ENCODE results near the gene PHRF1.
A peak's percentile ranks its signal among the peaks of the same experiment; 100 is the strongest.

Gene PHRF1, protein sequence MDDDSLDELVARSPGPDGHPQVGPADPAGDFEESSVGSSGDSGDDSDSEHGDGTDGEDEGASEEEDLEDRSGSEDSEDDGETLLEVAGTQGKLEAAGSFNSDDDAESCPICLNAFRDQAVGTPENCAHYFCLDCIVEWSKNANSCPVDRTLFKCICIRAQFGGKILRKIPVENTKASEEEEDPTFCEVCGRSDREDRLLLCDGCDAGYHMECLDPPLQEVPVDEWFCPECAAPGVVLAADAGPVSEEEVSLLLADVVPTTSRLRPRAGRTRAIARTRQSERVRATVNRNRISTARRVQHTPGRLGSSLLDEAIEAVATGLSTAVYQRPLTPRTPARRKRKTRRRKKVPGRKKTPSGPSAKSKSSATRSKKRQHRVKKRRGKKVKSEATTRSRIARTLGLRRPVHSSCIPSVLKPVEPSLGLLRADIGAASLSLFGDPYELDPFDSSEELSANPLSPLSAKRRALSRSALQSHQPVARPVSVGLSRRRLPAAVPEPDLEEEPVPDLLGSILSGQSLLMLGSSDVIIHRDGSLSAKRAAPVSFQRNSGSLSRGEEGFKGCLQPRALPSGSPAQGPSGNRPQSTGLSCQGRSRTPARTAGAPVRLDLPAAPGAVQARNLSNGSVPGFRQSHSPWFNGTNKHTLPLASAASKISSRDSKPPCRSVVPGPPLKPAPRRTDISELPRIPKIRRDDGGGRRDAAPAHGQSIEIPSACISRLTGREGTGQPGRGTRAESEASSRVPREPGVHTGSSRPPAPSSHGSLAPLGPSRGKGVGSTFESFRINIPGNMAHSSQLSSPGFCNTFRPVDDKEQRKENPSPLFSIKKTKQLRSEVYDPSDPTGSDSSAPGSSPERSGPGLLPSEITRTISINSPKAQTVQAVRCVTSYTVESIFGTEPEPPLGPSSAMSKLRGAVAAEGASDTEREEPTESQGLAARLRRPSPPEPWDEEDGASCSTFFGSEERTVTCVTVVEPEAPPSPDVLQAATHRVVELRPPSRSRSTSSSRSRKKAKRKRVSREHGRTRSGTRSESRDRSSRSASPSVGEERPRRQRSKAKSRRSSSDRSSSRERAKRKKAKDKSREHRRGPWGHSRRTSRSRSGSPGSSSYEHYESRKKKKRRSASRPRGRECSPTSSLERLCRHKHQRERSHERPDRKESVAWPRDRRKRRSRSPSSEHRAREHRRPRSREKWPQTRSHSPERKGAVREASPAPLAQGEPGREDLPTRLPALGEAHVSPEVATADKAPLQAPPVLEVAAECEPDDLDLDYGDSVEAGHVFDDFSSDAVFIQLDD (N-terminal part only)

DNA sequence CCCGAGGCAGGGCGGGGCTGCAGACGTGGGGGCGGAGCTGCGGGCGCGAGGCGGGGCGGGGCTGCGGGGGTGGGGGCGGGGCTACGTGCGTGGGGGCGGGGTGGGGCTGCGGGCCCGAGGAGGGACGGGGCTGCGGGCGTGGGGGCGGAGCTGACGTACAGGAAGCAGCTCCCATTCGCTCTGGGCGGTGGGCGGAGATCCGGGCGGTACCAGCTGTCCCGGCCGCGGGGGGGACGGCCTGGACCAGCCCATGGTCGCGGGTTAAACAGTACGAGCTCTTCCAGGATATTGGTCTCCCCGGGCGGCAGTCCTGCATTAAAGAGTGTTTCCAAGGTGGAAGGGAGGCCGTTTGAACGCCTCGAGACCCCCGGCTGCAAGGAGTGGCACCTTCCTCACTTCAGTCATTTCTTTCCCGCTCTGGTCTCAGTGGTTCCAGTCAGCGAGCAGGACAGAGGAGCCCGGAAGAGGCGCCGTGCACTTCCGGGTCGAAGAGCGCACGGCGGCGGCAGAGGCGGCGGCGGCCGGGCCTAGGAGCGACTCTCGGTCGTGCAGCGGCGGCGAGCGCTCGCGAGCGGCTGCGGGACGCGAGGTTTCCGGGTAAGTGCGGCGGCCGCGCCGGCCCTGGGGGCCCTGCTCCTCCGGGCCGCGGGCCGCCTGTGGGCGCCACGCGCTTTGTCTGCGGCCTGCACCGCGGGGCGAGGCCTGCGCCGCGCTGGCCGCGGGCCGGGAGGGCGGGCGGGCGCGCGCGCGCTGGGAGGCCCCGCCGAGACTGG lies at the start of gene PHRF1:
PHRF1 (plus strand) TSS at position 475 of the 773 bp plus-strand sequence. CDS start 5,043 bp downstream, outside the sequence.
- DNase-seq (ENCODE audit: low read depth in 2 of 2), result peak; percentile 92 to 97

DNA sequence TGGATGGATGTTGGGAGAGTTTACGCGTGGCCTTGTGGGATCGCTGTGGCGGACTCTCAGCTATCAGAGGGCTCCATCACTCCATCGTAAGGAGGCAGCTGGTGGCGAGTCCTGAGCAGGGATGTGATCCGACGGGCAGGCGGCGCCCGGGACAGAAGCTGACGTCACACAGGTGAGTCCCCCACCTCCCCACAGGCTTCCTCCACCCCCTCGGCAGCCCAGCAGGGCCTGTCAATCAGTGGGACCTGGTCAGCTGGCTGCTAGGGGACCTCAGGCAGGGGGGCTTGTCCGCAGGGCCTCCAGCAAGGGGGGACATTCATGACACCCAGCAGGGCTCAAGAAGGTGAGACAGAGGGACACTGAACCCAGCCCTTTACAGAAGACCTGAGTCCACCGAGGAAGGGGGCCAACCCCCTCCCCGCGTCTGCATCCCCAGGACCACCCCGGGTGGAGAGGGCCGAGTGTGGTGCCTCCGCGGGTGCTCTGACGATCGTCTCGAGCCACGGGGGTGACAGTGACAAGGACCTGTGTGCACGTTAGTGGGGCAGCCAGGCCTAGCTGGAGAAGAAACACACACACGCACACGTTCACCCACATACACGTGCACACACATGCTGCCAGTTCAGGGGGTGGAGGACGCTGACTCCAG lies 48.0 kb upstream of the PHRF1 start:
- DNase-seq (ENCODE audit: low read depth in 2 of 2), result no peak

DNA sequence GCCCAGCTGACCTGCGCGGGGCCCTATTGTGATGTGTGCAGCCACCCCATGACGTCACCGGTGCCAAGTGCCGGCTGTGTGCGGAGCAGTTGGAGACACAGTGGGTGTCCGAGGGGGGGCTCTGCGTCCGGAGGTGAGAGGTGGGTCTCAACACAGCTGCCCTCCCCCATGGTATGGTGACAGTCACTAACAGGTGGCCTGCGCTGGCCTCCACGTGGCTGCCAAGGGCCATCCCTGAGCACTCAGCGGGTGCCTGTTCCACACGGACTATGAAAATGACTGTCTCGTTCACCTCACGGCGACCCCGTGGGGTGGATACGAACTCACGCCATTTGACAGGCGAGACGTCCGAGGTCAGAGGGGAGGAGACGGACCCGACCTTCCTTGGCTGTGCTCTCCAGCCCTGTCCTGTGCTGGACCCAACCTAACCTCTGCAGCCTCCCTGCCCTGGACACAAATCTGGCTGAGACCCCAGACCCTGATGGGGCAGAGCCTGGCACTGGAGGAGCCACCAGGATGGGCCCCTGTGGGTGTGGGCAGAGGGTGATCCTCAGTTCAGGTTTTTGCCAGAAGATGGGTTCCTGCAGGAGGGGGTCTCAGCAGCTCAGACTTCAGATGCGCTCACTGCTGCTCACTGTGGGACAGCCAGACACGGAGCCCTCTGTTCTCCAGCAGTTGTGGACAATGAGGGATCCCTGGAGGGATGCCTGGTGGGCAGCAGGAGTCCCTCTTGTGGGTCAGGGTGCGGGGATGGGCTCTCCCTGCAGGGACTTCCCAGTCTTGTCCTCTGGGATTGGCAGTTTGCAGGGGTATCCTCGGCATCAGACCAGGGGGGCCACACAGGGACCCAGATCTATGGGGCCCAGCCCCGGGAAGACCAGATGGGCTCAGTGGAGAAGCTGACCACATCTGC lies 47.2 kb upstream of the PHRF1 start:
- DNase-seq (ENCODE audit: low read depth in 2 of 2), result no peak

DNA sequence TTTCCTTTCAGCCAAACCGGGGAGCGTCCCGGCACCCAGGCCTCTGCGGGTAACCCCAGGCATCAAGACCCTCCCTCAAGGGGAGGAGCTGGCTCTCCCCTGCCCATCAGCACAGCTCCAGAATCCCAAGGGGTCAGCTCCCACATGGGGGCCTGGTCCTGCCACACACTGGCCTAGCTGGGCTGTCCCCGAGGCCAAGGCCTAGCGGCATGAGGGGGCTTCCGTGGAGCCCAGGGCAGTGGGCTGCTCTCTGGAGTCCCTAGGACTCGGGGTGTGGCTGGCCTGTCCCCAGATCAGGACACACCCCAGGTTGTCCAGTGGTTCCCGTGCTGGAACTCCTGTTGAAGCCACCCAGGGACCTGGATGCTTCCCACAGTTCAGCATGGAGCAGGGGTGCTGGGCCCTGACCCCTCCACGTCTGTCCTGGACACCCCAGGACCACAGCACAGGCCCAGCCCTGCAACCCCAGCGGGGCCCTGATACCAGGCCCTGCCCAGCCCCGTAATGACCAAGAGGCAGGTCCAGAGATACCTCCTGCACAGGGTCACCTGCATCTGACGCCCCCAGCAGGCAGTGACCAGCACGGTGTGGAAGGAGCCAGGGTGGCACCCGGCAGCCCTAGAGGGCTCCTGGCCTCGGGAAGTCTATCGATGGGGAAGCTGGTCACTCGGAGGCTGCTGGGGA lies 46.4 kb upstream of the PHRF1 start:
- DNase-seq (ENCODE audit: low read depth in 2 of 2), result no peak

DNA sequence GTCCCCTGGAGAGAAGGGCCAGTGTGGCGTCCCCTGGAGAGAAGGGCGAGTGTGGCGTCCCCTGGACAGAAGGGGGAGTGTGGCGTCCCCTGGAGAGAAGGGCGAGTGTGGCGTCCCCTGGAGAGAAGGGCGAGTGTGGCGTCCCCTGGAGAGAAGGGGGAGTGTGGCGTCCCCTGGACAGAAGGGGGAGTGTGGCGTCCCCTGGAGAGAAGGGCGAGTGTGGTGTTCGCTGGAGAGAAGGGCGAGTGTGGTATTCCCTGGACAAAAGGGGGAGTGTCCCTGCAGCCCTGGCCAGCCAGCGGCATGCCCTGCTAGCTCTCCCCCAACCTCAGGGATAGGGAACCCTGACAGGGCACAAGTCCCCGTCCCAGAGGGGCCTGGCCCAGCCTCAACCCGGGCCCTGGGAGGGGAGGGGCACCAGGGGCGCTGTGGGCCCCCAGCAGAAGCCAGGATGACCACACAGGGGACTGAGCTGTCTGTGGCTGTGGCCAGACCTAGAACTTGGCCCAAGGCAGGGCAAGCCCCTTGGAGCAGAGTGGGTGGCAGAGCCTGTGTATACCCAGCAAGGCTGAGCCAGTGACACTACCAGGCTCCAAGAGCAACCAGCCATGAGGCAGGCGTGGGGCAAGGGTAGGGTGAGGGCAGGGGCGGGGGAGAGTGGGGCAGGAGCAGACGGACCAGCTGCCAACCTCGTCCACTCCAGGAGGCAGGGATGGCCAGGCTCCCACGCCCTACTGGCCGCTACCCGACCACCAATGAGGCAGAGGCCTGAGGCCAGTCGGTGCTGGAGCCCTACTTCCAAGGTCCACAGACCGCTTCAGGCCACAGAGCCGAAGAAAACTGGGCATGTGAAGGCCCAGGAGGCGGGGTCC lies 45.1 kb upstream of the PHRF1 start:
- no peak for DNase-seq (ENCODE audit: low read depth in 2 of 2)

DNA sequence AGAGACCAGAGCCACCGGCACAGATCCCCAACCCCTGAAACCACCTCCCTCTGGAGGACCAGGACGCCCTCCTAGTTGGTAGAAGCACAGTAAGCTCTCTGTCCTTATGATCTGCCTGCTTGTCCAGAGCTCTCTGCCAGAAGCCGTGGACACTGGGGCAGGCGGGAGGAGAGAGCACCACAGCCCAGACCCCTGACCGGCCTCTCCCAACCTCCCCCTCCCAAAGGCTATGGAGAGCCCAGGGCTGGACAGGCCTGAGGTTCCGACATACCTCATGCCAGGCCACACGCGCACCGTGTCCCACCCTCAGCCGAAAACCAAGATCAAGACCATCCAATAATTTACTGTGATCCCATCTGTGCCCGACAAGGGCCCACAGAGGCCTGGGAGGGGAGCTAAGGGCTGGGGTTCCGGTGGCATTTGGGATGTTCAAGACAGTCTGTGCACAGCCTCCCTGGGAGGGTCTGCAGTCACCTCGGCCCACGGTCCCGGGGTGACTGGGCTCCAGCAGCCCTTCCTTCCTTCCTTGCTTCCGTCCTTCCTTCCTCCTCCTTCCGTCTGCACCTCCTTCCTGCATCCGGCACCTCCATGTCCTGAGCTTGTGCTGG lies 44.2 kb upstream of the PHRF1 start:
- DNase-seq (ENCODE audit: low read depth in 2 of 2), result no peak

DNA sequence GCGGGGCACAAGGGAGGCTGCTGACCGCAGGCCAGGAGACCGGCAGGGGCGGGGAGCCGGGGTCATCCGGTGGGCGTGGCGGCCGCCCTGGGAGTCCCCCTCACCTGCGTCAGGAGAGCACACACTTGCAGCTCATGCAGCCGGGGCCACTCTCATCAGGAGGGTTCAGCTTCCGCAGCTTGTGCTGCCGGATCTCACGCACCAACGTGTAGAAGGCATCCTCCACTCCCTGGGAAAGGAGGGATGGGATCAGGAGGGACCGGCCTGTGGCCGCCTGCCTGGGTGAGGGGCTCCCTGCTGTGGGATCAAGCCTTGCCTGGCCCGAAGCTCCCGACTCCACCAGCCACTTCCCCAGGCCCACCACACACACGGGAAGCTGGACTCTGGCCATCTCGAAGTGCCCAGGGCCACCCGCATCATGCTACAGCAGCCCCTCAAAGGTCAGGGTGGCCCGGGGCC lies 43.7 kb upstream of the PHRF1 start:
- DNase-seq (ENCODE audit: low read depth in 2 of 2), result no peak

DNA sequence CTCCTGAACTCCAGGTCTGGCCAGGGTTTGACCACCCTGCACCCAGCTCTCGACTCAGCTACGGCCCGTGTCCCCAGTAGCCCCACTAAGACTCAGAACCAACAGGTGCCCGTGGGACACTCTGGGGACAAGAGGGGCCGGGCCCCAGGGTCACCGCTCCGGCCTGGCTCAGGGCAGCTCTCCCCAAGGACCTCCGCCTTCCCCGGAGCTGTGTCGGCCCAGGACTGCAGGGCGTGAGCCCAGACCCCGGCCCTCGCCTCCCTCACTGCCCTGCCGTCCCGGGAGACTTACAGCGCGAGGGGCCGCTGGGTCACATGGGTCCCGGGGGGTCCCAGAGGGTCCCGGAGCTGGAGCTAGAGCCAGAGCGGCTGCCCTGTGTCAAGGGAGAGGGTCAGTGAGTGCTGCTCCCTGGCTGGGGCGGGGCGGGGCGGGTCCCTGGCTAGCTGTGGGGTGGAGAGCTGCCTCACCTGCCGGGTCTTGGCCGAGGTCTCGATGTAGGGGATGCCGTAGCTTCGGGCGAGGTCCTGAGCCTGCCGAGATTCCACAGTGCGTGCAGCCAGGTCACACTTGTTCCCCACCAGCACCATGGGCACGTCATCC lies 43.2 kb upstream of the PHRF1 start:
- no peak for DNase-seq (ENCODE audit: low read depth in 2 of 2)

DNA sequence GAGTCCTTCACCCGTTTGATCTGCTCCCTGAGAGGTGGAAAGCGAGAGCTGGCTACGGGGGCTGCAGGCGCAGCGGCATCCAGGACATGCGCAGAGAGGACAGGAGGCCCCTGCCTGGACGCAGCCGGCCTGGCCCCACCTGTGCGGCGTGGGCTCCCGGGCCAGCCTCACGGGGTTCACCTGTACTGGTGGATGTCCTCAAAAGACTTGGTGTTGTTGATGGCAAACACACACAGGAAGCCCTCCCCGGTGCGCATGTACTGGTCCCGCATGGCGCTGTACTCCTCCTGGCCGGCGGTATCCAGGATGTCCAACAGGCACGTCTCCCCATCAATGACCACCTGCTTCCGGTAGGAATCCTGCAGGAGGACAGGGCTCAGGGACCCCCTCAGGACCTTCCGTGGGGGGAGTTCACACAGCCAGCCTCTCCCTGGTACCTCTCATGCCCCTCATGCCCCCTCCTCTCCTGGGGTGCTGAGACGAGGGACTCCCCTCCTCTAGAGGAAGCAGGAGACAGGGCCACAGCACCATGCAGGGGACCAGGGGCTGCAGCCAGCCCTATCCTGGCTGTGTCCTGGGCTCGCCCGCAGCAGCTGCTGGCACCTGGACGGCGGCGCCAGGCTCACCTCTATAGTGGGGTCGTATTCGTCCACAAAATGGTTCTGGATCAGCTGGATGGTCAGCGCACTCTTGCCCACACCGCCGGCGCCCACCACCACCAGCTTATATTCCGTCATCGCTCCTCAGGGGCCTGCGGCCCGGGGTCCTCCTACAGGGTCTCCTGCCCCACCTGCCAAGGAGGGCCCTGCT lies 42.5 kb upstream of the PHRF1 start:
- DNase-seq (ENCODE audit: low read depth in 2 of 2), result no peak

DNA sequence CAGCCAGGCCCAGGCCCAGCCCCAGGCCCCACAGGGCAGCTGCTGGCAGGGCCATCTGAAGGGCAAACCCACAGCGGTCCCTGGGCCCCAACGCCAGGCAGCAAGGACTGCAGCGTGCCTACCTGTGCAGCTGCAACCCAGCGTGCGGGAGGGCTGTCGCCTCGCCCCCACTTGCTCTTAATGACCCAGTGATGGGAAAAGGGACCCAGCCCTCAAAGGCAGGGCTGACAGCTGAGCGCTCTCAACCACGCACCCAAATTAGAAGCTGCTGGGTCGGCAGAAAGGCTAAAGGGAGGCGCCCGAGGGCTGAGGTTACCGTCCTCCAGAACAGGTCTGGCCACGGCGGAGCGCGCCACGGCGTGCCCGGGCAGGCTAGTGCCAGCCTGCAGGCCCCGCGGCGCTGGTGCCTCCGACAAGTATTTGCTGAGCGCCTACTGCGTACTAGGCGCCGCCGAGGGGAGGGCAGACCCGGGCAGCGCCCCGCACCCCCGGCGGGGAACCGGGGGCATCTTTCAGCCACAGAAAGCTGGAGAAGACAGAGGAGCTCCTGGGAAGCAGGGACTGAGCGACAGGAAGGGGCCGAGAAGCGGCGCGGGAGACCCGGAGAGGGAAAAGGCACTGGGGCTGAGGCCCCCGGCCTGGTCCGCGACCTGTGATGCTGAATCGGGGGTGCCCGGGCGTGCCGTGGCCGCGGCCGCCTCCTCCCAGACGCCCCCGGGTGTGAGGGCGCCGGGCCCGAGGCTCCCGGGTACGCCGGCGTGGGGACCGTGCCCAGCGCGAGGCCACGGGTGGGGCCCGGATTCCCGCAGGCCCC lies 41.7 kb upstream of the PHRF1 start:
- no peak for DNase-seq (ENCODE audit: low read depth in 2 of 2)

DNA sequence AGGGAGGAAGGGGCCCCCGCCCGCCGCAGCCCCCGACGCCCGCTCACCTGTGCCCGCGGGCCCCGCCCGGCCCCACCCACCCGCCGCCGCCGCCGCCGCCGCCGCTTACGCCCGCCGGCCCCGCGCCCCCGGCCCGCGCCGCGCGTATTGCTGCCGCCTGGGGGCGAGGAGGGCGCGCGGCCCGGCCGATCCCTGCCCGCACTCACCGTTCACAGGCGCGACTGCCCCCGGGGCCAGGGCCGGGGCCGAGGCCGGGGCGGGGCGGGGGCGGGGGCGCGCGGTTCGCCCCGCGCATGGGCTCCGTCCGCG lies 41.1 kb upstream of the PHRF1 start:
- no peak for DNase-seq (ENCODE audit: low read depth in 2 of 2)

DNA sequence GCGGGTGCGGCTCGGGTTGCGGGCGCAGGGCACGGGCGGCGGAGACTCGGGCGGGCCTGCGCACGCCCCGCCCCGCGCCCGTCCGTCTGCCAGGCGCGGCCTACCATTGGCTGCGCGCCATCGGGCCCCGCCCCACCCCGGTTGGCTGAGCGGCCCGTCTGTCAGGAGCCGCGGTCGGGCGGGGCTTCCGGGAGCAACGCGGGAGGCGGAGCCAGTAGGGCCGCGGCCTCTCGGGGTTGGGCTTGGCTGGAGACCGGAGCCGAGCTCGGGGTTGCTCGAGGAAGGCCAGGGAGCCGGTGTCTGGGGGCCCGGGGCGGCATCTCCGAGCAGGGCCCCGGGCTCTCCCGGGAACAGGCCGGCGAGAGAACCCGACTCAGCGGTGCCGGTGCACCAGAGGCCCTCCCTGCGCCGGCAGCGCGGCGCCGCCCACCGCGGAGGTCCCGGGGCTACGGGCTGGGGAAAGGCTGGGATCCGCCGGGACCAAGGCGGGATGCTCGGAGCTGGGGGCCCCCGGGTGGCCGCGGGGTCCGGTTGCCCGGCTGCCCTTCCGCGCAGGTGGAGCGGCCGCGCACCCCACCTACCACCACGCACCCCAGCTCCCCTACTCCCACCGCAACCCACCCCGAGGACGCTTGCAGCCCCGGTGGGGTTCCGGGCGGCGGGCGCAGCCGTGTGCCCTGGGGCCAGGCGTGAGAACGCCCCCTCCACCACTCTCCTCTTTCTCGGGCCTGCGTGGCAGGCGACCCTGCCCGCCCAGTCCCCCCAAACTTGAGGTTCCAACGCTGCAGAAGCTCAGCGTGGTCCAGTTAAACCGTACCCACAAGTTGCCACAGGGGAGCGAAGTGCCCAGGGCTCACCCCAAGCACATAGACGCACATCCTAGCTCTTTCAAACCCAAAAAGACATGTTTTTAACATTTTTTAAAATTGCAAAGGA lies 40.5 kb upstream of the PHRF1 start, which contains the start of gene HRAS:
HRAS (minus strand) TSS at position 58 of the 936 bp plus-strand sequence.
- DNase-seq (ENCODE audit: low read depth in 2 of 2), result peak; percentile 86 to 93

DNA sequence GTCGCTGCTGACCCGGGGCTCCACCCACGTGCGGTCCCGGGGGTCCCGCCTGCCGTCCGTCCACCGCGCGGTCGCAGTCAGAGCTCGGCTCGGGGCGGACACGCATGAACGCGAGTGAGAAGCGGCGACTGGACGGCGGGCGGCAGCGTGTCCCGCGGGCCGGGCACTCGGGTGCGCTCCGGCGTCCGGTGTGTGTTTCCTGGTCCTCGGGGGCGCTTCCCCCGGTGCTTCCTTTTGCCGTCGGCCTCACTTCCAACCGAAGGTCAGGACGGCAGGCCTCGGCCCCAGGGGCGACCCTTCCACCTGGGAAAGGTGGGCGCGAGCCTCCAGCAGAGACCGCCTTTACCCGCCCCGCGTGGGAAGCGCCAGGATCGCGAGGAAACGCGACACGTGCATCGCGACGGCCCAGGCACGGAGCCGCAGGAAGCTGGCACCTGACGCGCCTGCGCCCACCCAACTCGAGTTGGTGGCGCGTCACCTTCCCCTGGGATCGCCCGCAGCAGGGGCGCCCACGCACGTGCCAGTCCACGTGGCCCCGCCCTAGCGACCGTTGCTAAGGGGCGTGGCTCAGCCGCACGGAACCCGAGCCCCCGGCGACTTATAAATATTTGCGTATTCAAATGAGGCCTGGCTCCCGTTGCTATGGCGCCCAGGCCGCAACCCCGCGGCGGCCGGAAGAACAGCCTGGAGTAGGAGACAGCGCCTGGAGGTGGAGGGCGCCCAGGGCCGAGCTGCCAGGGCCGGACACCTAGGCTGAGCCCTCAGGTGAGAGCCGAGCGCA lies 39.2 kb upstream of the PHRF1 start, which contains the start of gene LRRC56:
LRRC56 (plus strand) TSS at position 687 of the 781 bp plus-strand sequence. CDS start 3,158 bp downstream, outside the sequence.
- DNase-seq (ENCODE audit: low read depth in 2 of 2), result peak; percentile 82 to 91

Measured in stimulated activated CD8-positive, alpha-beta memory T cell treated with anti-CD3 and anti-CD28 coated beads, Interleukin-7, amount 100 ng/mL, for 4 hours (primary cell).